ENCODE data around the gene SLC25A13.
"Not testable (repeated sequence)": the region's sequence is repeated elsewhere in the genome, so short reads cannot be mapped to it uniquely, and the experiment has no call there.

SLC25A13 gene

DNA sequence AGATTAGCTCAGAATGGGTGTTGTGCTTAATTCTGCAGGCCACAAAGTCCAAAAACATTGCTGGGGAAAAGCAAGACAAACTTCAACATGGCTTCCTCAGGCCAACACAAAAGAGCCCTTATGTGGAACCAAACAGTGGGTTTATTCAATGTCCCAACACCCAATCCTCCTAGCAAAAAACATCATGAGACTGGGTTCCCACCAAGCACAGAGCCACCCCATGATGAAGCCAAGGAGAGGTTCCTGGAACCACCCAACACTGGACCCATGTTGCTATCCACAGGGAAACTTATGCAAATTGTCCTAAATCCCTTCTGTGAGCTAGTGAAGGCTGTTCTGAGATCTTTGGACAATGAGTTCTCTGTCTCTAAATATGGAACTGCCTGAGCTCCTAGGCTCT lies 24.0 kb downstream of the SLC25A13 start:
- DNase-seq, result no peak

DNA sequence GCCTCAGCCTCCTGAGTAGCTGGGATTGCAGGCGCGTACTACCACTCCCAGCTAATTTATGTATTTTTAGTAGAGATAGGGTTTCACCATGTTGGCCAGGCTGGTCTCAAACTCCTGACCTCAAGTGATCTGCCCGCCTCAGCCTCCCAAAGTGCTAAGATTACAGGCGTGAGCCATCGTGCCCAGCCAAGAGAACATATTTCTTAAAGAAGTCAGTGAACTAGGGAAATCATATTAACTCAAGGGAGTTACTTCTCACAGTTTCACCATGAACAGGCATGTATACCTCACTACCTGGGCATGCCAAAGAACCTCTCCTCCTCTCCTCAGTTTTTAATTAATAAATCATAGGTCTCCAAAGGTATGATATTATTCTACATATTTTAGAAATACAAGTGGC lies 24.5 kb downstream of the SLC25A13 start:
- DNase-seq, result not testable (repeated sequence)

GRCh38 chr7:96293911-96294310 lies 28.0 kb downstream of the SLC25A13 start:
- DNase-seq, result not testable (repeated sequence)

DNA sequence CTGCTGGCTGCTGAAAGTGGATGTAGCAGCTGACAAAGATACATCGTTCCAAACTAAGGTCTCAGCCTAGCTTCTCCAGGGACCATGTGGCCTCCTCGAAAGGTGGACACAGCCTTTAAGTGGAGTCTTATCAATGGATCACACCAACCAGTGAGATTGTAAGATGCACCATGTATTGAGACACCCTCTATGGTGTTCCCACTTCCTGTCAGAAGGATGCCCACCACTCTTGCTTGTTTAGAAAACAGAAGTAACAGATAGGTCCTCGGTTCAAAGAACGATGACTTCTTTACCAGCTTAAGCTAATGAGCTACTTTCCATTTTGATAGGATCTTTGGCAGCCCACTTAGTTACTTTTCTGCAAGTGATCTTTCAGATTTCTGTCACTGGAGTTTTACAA lies 34.3 kb downstream of the SLC25A13 start:
- no peak for DNase-seq

DNA sequence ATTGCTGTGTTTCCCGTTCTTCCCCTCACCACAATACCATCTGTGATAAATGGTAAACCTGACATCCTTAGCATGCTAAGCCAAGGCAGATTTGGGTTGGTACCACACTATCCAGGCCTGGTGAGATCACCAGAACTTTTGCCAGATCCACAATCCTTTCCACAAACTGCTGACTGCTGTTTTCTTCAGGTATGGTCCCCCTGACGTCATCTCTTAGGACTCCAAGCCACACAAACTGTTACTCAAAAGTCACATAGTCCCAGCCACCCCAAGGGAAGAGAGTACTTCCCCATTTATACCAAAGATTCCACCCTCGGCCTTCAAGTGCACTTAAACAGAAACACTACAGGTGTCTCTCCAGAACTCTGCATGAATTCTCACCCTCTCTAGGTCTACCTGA lies 34.8 kb downstream of the SLC25A13 start:
- no peak for DNase-seq

DNA sequence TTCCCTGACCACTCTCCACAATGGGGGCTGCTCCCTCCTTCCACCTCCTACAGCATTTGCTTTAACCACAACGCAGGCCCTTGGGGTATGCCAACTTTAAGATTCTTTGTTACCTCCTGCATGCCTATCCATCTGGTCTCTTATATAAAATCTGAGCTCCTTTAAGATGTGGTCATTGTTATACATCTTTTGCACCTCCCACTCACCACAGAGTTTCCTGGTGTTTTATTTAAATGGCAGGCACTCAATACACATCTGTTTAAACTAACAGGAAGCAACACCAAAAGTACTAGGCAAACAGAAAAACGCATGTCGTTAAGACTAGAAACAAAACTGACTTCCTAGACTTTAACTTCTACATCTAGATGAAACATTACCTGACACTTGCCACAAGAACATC lies 36.3 kb downstream of the SLC25A13 start:
- DNase-seq, result no peak

- DNase-seq, result no peak
These were observed 37.1 kb downstream of the SLC25A13 start for GRCh38 chr7:96284835-96285234.

- DNase-seq, result no peak
These were observed 37.7 kb downstream of the SLC25A13 start for GRCh38 chr7:96284240-96284639.

DNA sequence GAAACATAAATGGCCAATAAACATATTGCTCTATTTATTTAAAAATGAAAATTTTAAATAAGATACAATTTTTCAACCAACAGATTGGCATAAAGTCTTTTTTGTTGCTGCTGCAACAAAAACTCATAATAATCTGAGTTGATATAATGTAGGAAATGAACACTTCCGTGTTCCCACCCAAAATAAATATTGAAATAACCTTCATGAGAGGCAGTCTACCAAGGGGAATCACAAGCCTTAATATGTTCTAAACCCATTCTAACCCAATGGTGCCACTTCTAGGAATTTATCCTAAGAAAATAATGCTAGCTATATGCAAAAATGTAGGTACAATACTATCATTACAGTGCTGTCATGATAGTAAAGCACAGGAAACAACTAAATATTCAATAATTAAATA lies 39.1 kb downstream of the SLC25A13 start:
- DNase-seq, result no peak

GRCh38 chr7:96277921-96278320 lies 44.0 kb downstream of the SLC25A13 start:
- no peak for DNase-seq

- DNase-seq, result no peak
These were observed 45.9 kb downstream of the SLC25A13 start for GRCh38 chr7:96276019-96276418.

DNA sequence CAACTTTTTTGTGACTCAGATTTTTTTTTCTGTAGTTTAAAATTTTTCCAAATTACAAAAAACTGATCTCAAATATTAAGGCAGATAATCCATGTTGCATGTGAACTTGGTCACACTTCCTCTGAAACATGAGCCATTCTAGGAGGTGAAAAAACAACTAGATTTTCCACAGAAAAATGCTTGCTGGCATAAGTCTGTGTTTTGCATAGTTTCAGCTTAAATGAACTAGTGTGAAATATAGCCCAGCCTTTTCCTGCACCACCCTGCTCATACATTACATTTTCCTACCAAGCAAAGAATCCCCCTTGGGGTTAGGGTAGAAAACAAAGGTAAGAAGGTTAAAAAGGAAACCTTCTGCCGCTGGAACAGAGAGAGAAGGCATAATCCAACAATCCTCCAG lies 48.2 kb downstream of the SLC25A13 start:
- no peak for DNase-seq

GRCh38 chr7:96269246-96269994 lies 52.5 kb downstream of the SLC25A13 start:
- no peak for DNase-seq

DNA sequence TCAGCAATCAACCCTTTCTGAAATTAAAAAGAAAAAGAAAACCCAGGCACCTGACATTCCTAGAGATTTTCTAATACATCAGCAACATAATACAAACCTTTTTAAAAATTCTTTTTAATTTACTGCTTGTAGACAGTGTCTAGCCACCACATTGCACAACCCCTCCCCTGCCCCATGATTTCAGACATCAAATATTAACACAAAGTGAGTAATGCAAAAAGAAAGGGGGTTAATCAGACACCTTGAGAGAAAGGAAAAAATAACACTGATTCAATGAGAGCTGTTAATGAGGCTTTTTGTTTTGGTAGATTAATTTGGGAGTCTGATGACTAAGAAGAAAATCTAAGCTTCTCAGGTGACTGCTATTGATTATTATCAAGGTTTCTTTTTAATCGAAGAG lies 55.3 kb downstream of the SLC25A13 start:
- DNase-seq, result no peak

- DNase-seq, result no peak
These were observed 55.9 kb downstream of the SLC25A13 start for GRCh38 chr7:96266015-96266414.

- no peak for DNase-seq
These were observed 67.9 kb downstream of the SLC25A13 start for GRCh38 chr7:96253964-96254363.

DNA sequence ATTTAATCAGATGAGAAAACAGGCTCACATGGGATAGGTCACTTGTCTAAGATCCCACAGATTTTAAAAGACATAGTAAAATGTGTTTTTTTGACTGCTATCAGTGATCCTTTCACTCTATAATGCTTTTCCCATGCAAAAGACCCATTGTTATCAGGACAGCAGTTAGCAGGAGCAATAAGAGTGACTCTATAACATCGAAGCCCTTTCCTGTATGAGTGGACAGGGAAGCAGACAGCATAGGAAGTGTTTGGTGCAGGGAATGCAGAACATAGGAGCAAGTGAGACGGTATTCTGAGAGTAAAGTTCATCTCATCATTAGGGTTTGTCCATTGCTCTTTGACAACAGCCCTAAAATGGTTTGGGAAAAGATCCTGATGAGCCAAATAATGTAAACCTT lies 68.5 kb downstream of the SLC25A13 start:
- DNase-seq, result no peak

- DNase-seq, result no peak
These were observed 71.0 kb downstream of the SLC25A13 start for GRCh38 chr7:96250776-96251361.

GRCh38 chr7:96248405-96248804 lies 73.5 kb downstream of the SLC25A13 start:
- no peak for DNase-seq

DNA sequence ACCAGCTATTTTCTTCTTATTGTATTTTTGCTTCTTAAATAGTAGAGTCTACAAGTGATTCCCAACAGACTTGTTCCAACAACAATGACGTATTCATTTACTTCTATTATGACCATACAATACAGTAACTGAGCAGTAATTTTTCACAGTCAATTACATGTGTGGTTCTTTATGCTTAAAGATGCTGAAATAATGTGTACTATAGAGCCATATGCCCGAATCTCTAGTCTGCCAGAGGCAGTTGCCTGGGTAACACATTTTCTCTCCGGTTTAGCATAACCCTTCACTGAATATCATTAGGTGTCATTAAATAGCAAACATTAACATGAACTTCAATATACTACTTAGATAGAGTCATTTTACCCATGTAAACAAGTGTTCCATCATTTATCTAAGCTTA lies 75.0 kb downstream of the SLC25A13 start:
- DNase-seq, result no peak

GRCh38 chr7:96244992-96245292 lies 77.0 kb downstream of the SLC25A13 start:
- no peak for DNase-seq

DNA sequence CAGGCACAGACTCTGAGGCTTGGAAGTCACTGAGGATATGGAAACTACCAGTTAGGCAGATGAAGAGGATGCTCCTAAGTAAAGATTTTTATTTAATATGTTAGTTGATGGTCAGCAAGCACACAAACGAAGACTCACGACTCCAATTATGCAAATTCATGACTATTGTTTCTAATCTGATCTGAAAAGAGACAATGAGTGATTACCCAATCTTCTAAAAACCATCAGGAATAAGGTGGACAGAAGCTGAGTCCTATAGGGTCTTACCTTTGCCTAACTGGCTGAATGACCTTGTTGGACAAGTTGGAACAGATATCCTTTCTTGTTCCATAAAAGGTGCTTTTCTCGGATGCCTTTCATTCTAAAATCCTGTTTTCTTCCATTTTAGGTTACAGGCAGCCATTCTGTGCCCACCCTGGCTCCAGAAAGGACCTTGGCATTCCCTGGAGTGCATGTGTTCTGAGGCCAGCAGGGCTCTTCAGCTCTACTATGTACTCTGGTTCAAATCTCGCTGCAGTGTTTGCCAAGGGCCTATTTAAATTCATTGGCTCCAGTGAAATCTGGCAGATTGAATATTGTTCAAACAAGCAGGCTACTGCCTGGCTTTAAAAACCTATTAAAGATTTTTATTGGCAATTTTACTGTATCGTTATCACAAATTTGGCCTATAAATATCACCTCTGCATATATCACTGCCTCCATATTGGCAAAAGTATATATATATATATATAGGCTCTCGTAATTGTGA lies 77.5 kb downstream of the SLC25A13 start:
- no peak for DNase-seq

- DNase-seq, result no peak
These were observed 78.7 kb downstream of the SLC25A13 start for GRCh38 chr7:96243241-96243640.

DNA sequence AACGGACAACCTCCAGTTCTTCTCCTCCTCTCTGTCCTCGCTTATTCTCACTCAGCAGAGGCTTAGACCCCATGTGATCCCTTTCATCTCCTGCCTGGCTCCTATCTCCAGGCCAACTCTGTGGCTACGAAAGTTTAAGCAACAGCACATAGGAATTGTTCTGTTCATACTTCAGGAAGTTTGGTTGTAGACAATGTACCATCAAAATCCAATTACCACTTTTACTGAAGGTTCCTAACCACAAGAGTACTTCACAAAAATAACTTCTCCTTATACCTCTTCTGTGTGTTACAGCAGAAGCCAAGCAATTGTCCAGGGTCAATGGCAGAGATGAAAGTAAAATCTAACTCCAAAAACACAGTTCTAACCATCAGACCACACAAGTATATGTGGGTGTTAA lies 80.0 kb downstream of the SLC25A13 start:
- no peak for DNase-seq
